Mononuclear cell (primary cell): Measurements from ENCODE around the gene RWDD1. TPM values are rescaled to one million over a fixed set of nuclear protein-coding genes. Genes with fewer than 3 reads are reported as not detected.
A peak's percentile ranks its signal among the peaks of the same experiment; 100 is the strongest.

Experiments used
- H3K27me3 ChIP-seq: 2 replicates; pipeline ENCODE4 v1.6.0; 2011; ENCODE audit warnings: low read length, control low read depth; ENCODE audit not compliant: insufficient read depth
- H3K4me1 ChIP-seq: 2 replicates; pipeline ENCODE4 v1.5.1; 2011; ENCODE audit warnings: mild to moderate bottlenecking, low read length, control low read depth; ENCODE audit not compliant: insufficient read depth
- H3K4me3 ChIP-seq: 2 replicates; pipeline ENCODE4 v1.5.1; 2011; ENCODE audit warnings: mild to moderate bottlenecking, low read length, moderate library complexity
- H3K9me3 ChIP-seq: 2 replicates; pipeline ENCODE4 v1.5.1; 2011; ENCODE audit warnings: low read depth, mild to moderate bottlenecking, control low read depth, low read length
- total RNA-seq: library from RNA; depleted of rRNA; stranded (reverse); fragments of >200 nt; gene quantifications from one replicate; pipeline ENCODE4 v1.2.3, GENCODE V29; 2012

RWDD1 gene
- total RNA-seq, 1 donor = 61.0 TPM

- Histone ChIP-seq H3K9me3 (no peaks in the 10 kb centered on the region), H3K4me3 (peak within 1 kb of the TSS; percentile 22), H3K27me3 (peaks cover 13% of the 10 kb centered on the region), H3K4me1 (peaks cover 15% of the 10 kb centered on the region)
Observed at GRCh38 chr6:116615937-116616736, 44.8 kb downstream of the RWDD1 start, which contains the start of gene RSPH4A. Gene RSPH4A, plus strand, starts transcription at chr6:116616479. Its CDS starts 145 bp downstream, at chr6:116616624.

GRCh38 chr6:116616737-116617053 is 45.4 kb downstream of the RWDD1 start:
- peak overlapping the region; percentile 22 for H3K4me3 ChIP-seq
- H3K9me3 ChIP-seq = no peaks in the 10 kb centered on the region
- peaks cover 15% of the 10 kb centered on the region for H3K4me1 ChIP-seq
- peaks cover 13% of the 10 kb centered on the region for H3K27me3 ChIP-seq

GRCh38 chr6:116624036-116624805 is 52.9 kb downstream of the RWDD1 start:
- Histone ChIP-seq H3K9me3 (no peaks in the 10 kb centered on the region), H3K4me1 (no peaks in the 10 kb centered on the region)

DNA sequence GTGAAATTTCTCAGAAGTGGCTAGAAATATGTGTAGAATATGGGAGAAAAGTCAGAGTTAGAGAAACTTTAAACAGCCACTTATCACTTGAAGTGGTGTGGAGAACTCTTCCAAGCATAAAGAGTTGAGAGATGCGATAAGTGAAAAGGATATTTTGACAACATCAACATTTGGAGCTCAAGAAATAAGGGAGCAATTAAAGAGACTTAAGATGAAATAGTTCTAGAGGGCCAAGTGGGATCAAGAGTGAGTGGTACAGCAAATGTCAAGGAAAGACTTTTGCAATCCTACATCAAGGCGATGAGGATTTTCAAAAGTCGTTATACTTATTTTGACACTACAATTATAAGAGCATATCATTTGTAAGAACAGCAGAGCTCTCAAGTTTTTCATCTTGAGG is 54.6 kb downstream of the RWDD1 start:
- no peaks in the 10 kb centered on the region for H3K9me3 ChIP-seq
- peaks cover 3% of the 10 kb centered on the region for H3K4me1 ChIP-seq
- peaks cover 2% of the 10 kb centered on the region for H3K27me3 ChIP-seq

More at GRCh38 chr6:116624036-116624805, 52.9 kb downstream of the RWDD1 start:
- H3K27me3 ChIP-seq = peaks cover 2% of the 10 kb centered on the region
- no peak overlapping the region for H3K4me3 ChIP-seq

DNA sequence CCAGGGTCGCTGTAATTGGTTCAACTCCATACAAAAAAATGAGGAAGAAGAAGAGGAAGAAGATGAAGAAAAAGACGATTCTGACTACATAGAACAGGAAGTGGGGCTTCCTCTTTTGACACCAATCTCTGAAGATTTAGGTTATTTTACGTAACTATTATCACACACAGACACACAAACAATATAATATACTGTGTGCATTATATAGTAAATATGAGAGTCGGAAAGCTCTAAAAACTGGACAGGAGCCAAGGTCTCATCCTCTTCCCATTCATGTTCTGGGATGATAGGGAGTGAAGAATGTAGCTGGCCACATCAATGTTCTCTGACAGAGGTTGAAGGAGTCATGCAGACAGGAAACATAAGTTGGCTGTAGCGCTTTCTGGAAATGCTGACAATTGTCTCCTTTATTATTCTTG is 58.3 kb downstream of the RWDD1 start:
- Histone ChIP-seq H3K4me3 (no peak overlapping the region), H3K4me1 (peaks cover 3% of the 10 kb centered on the region), H3K9me3 (no peaks in the 10 kb centered on the region)

More for the DNA sequence above, 54.6 kb downstream of the RWDD1 start:
- no peak overlapping the region for H3K4me3 ChIP-seq

GRCh38 chr6:116631379-116631990 is 60.2 kb downstream of the RWDD1 start:
- Histone ChIP-seq H3K9me3 (no peaks in the 10 kb centered on the region), H3K27me3 (no peaks in the 10 kb centered on the region), H3K4me1 (peaks cover 3% of the 10 kb centered on the region), H3K4me3 (no peak overlapping the region)

More for the DNA sequence above, 58.3 kb downstream of the RWDD1 start:
- no peaks in the 10 kb centered on the region for H3K27me3 ChIP-seq

GRCh38 chr6:116633685-116634084 is 62.4 kb downstream of the RWDD1 start:
- no peak overlapping the region for H3K4me3 ChIP-seq
- H3K4me1 ChIP-seq = peaks cover 3% of the 10 kb centered on the region
- no peaks in the 10 kb centered on the region for H3K27me3 ChIP-seq
- no peaks in the 10 kb centered on the region for H3K9me3 ChIP-seq

Other genes starting within 250 kb of the RWDD1 start
- 98.8 TPM for gene DSE, start 200.6 kb upstream of the RWDD1 start, total RNA-seq
- gene CALHM6, start 110.1 kb upstream of the RWDD1 start, total RNA-seq = 19.7 TPM
- gene CALHM5, start 59.9 kb upstream of the RWDD1 start, total RNA-seq = 0.42 TPM
- 2.1 TPM for gene TRAPPC3L, start 25.8 kb upstream of the RWDD1 start, total RNA-seq
- 0.21 TPM for gene CALHM4, start 17.8 kb upstream of the RWDD1 start, total RNA-seq
- gene RSPH4A, start 45.0 kb downstream of the RWDD1 start, total RNA-seq = 1.3 TPM
- gene ZUP1, start 97.3 kb downstream of the RWDD1 start, total RNA-seq = 21.1 TPM
- 53.0 TPM for gene KPNA5, start 109.7 kb downstream of the RWDD1 start, total RNA-seq
- gene FAM162B, start 194.2 kb downstream of the RWDD1 start, total RNA-seq = not detected